ENCODE data around the gene ST6GALNAC3. TPM values are rescaled to one million over a fixed set of nuclear protein-coding genes. Genes with fewer than 3 reads are reported as not detected.

Gene ST6GALNAC3
- total RNA-seq, 2 experiments from 2014 or later = 0.50 to 1.2 TPM

DNA sequence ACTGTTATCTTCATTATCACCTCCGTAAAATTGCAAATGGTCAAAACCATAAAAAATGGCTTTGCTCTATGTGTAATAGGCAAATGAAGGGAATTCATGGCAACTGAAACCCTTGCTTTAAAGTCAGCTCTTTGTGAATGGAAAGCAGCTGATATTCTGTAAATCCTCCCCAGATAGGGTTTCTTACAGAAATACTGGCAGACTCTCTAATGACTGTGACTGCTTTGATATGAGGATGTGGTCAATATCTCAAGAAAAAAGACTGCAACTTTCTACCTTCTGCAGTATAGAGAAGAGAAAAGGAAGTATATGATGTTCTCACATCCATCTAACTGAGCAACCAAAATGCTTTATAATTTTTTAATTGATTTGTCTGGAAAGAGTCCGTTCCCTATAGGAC is 193.1 kb downstream of the ST6GALNAC3 start:
- peak; percentile 70 for DNase-seq (ENCODE audit: low spot score)
- Histone ChIP-seq H3K4me2 (ENCODE audit: low read length) (peak overlapping the region; percentile 47), H3K4me3 (ENCODE audit: low read depth, low read length, poor library complexity, severe bottlenecking) (no peak overlapping the region), H3K9me2 (ENCODE audit: insufficient read depth, low read length) (no peaks in the 10 kb centered on the region), H3K79me2 (ENCODE audit: insufficient read depth, low read depth, low read length) (no peaks in the 10 kb centered on the region), H4K20me1 (ENCODE audit: insufficient read depth, low read length) (no peaks in the 10 kb centered on the region), H2AFZ (ENCODE audit: low read length) (peak overlapping the region; percentile 12; the same call in 1 of the 2 replicates), H3K9me3 (ENCODE audit: low read length) (no peaks in the 10 kb centered on the region), H3K27ac (ENCODE audit: low read depth, low read length, poor library complexity, severe bottlenecking) (peak overlapping the region; percentile 16), H3K4me1 (ENCODE audit: insufficient read depth, low read length, poor library complexity, severe bottlenecking) (peaks cover 28% of the 10 kb centered on the region), H3K36me3 (ENCODE audit: insufficient read depth, low read length) (no peaks in the 10 kb centered on the region)
- TF ChIP-seq, protein P1, sequence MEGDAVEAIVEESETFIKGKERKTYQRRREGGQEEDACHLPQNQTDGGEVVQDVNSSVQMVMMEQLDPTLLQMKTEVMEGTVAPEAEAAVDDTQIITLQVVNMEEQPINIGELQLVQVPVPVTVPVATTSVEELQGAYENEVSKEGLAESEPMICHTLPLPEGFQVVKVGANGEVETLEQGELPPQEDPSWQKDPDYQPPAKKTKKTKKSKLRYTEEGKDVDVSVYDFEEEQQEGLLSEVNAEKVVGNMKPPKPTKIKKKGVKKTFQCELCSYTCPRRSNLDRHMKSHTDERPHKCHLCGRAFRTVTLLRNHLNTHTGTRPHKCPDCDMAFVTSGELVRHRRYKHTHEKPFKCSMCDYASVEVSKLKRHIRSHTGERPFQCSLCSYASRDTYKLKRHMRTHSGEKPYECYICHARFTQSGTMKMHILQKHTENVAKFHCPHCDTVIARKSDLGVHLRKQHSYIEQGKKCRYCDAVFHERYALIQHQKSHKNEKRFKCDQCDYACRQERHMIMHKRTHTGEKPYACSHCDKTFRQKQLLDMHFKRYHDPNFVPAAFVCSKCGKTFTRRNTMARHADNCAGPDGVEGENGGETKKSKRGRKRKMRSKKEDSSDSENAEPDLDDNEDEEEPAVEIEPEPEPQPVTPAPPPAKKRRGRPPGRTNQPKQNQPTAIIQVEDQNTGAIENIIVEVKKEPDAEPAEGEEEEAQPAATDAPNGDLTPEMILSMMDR (conservative IDR thresholded peaks at IDR 0.05; ENCODE audit: low read length) = no peak
- TF ChIP-seq EZH2phosphoT487 (IDR thresholded peaks at IDR 0.05; ENCODE audit: borderline replicate concordance, low read depth, low read length) = no peak
- POLR2A ChIA-PET = interaction anchor here (1.0 to 2.2 kb wide), 7 partner anchors 9 to 49 kb away, joined by 3 to 8 read pairs (median 4); no protein-coding TSS in a partner anchor
- CTCF ChIA-PET (ENCODE audit: unreplicated experiment) = interaction anchor here (0.6 kb wide), 1 partner anchor 49 kb away, joined by 3 read pairs; no protein-coding TSS in a partner anchor
- BruUV-seq (replicated peaks) = no TSS peak
- intact Hi-C loops (cut with micrococcal nuclease; ENCODE audit: unreplicated experiment) = no loop called here

DNA sequence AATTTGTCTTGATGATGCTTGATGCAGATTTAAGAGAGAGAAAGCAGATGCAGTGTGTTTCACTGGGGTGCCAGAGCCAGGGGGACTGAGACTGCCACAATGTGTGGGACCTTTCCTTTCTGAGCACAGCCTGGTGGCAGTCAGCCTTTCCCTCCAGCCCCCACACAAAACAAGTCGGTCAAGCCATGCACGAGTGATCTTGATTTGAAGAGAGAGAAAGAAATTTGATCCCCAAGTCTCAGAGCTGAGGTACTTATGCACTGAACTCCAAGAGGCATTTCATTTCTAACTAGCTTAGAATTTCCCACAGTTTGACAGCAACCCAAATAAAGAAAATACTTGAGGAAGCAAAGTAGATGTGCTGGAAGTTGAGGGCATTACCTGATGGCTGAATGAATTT is 193.8 kb downstream of the ST6GALNAC3 start:
- BruUV-seq (replicated peaks) = no TSS peak
- intact Hi-C loops (cut with micrococcal nuclease; ENCODE audit: unreplicated experiment) = no loop called here

GRCh38 chr1:76269155-76269554 is 194.6 kb downstream of the ST6GALNAC3 start:
- H4K20me1 ChIP-seq (ENCODE audit: insufficient read depth, low read length) = no peaks in the 10 kb centered on the region
- no peak for DNase-seq (ENCODE audit: low spot score)
- intact Hi-C loops (cut with micrococcal nuclease; ENCODE audit: unreplicated experiment) = no loop called here
- H2AFZ ChIP-seq (ENCODE audit: low read length) = peak overlapping the region; percentile 47; the same call in 1 of the 2 replicates
- CTCF ChIA-PET (ENCODE audit: unreplicated experiment) = no interaction called here
- no peaks in the 10 kb centered on the region for H3K9me2 ChIP-seq (ENCODE audit: insufficient read depth, low read length)
- no peak overlapping the region for H3K27ac ChIP-seq (ENCODE audit: low read depth, low read length, poor library complexity, severe bottlenecking)
- no peaks in the 10 kb centered on the region for H3K79me2 ChIP-seq (ENCODE audit: insufficient read depth, low read depth, low read length)
- H3K4me3 ChIP-seq (ENCODE audit: low read depth, low read length, poor library complexity, severe bottlenecking) = no peak overlapping the region
- H3K36me3 ChIP-seq (ENCODE audit: insufficient read depth, low read length) = no peaks in the 10 kb centered on the region
- POLR2A ChIA-PET = no interaction called here
- H3K9me3 ChIP-seq (ENCODE audit: low read length) = no peaks in the 10 kb centered on the region
- TF ChIP-seq, protein P1 (conservative IDR thresholded peaks at IDR 0.05; ENCODE audit: low read length) = no peak
- TF ChIP-seq EZH2phosphoT487 (IDR thresholded peaks at IDR 0.05; ENCODE audit: borderline replicate concordance, low read depth, low read length) = no peak
- BruUV-seq (replicated peaks) = no TSS peak
- H3K4me2 ChIP-seq (ENCODE audit: low read length) = no peak overlapping the region; the same call in 1 of the 2 replicates
- H3K4me1 ChIP-seq (ENCODE audit: insufficient read depth, low read length, poor library complexity, severe bottlenecking) = peaks cover 28% of the 10 kb centered on the region

More for the DNA sequence above, 193.8 kb downstream of the ST6GALNAC3 start:
- no peaks in the 10 kb centered on the region for H4K20me1 ChIP-seq (ENCODE audit: insufficient read depth, low read length)
- ChIA-PET CTCF (ENCODE audit: unreplicated experiment) (no interaction called here), POLR2A (interaction anchor here (0.6 to 2.2 kb wide), 6 partner anchors 10 to 1246 kb away, joined by 3 to 8 read pairs (median 4); no protein-coding TSS in a partner anchor)
- TF ChIP-seq, protein P1 (conservative IDR thresholded peaks at IDR 0.05; ENCODE audit: low read length) = no peak
- no peak for TF ChIP-seq EZH2phosphoT487 (IDR thresholded peaks at IDR 0.05; ENCODE audit: borderline replicate concordance, low read depth, low read length)
- peak overlapping the region; percentile 47 for H3K4me2 ChIP-seq (ENCODE audit: low read length)
- no peaks in the 10 kb centered on the region for H3K36me3 ChIP-seq (ENCODE audit: insufficient read depth, low read length)
- no peaks in the 10 kb centered on the region for H3K9me2 ChIP-seq (ENCODE audit: insufficient read depth, low read length)
- H3K79me2 ChIP-seq (ENCODE audit: insufficient read depth, low read depth, low read length) = no peaks in the 10 kb centered on the region
- peak; percentile 15 for DNase-seq (ENCODE audit: low spot score)
- H3K4me1 ChIP-seq (ENCODE audit: insufficient read depth, low read length, poor library complexity, severe bottlenecking) = peaks cover 28% of the 10 kb centered on the region
- peak overlapping the region; percentile 16 for H3K27ac ChIP-seq (ENCODE audit: low read depth, low read length, poor library complexity, severe bottlenecking)
- peak overlapping the region; percentile 47; the same call in 1 of the 2 replicates for H2AFZ ChIP-seq (ENCODE audit: low read length)
- H3K4me3 ChIP-seq (ENCODE audit: low read depth, low read length, poor library complexity, severe bottlenecking) = no peak overlapping the region
- H3K9me3 ChIP-seq (ENCODE audit: low read length) = no peaks in the 10 kb centered on the region

Measured in OCI-LY7 (cell line).